Loucy (cell line): ENCODE measurements around the gene GRK6.

Experiments used
- EZH2phosphoT487 ChIP-seq: fragments of 200-600 bp; IDR thresholded peaks from 2 replicates; pipeline ENCODE4 v1.6.1; 2018; ENCODE audit warnings: antibody characterized with exemption, mild to moderate bottlenecking, moderate library complexity, borderline replicate concordance
- TF ChIP-seq, protein P1 (sequence below): fragments of 200-600 bp; sonication (generic); conservative IDR thresholded peaks from 2 replicates; pipeline ENCODE4 v1.5.1; 2014; ENCODE audit warnings: mild to moderate bottlenecking, antibody characterized with exemption, low read length

DNA sequence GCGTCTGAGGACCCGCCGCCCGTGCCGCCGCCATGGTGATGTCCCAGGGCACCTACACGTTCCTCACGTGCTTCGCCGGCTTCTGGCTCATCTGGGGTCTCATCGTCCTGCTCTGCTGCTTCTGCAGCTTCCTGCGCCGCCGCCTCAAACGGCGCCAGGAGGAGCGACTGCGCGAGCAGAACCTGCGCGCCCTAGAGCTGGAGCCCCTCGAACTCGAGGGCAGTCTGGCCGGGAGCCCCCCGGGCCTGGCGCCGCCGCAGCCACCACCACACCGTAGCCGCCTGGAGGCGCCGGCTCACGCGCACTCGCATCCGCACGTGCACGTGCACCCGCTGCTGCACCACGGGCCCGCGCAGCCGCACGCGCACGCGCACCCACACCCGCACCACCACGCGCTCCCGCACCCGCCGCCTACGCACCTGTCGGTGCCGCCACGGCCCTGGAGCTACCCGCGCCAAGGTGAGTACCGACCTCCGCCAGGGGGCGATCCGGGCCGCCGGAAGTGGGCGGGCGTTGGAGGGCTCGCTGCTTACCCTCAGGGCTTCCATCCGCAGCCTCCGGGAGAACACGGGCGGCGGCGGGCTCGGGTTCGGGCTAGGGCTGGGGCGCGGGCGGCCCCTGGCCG, 28.7 kb downstream of the GRK6 start:
- TF ChIP-seq, protein P1, sequence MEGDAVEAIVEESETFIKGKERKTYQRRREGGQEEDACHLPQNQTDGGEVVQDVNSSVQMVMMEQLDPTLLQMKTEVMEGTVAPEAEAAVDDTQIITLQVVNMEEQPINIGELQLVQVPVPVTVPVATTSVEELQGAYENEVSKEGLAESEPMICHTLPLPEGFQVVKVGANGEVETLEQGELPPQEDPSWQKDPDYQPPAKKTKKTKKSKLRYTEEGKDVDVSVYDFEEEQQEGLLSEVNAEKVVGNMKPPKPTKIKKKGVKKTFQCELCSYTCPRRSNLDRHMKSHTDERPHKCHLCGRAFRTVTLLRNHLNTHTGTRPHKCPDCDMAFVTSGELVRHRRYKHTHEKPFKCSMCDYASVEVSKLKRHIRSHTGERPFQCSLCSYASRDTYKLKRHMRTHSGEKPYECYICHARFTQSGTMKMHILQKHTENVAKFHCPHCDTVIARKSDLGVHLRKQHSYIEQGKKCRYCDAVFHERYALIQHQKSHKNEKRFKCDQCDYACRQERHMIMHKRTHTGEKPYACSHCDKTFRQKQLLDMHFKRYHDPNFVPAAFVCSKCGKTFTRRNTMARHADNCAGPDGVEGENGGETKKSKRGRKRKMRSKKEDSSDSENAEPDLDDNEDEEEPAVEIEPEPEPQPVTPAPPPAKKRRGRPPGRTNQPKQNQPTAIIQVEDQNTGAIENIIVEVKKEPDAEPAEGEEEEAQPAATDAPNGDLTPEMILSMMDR, result peak; percentile 52
- TF ChIP-seq EZH2phosphoT487, result no peak
